HG03469 (cell line): Measurements from ENCODE around the gene CHCHD2.
"Not testable (repeated sequence)": the region's sequence is repeated elsewhere in the genome, so short reads cannot be mapped to it uniquely, and the experiment has no call there.

Experiments
- ATAC-seq: cut with Tn5 transposase; IDR thresholded peaks from one replicate; pipeline ENCODE4 v1.9.1; 2021; ENCODE audit warnings: mild to moderate bottlenecking, moderate library complexity, moderate number of reproducible peaks; ENCODE audit not compliant: unreplicated experiment

CHCHD2 gene

GRCh38 chr7:56106108-56107073 lies at the start of gene CHCHD2:
Gene CHCHD2, minus strand, starts transcription at chr7:56106476. Its CDS starts 63 bp downstream, at chr7:56106413.
- peak; percentile 98 for ATAC-seq

GRCh38 chr7:56131062-56131461 lies 24.8 kb upstream of the CHCHD2 start:
- ATAC-seq = not testable (repeated sequence)

- no peak for ATAC-seq
Measured at GRCh38 chr7:56127241-56127975, 21.1 kb upstream of the CHCHD2 start.

GRCh38 chr7:56125831-56126230 lies 19.6 kb upstream of the CHCHD2 start:
- ATAC-seq = no peak

- ATAC-seq = no peak
Measured at GRCh38 chr7:56124981-56125380, 18.7 kb upstream of the CHCHD2 start.

GRCh38 chr7:56121440-56121839 lies 15.2 kb upstream of the CHCHD2 start:
- no peak for ATAC-seq

- ATAC-seq = no peak
Measured at GRCh38 chr7:56115852-56116538, 9.7 kb upstream of the CHCHD2 start, which contains the start of gene NUPR2. Gene NUPR2, minus strand, starts transcription at chr7:56116417. Its CDS starts 103 bp downstream, at chr7:56116314.

GRCh38 chr7:56112244-56112643 lies 6.0 kb upstream of the CHCHD2 start:
- not testable (repeated sequence) for ATAC-seq

GRCh38 chr7:56110611-56111010 lies 4.3 kb upstream of the CHCHD2 start:
- no peak for ATAC-seq

GRCh38 chr7:56107954-56108258 lies 1.6 kb upstream of the CHCHD2 start:
- ATAC-seq = no peak

GRCh38 chr7:56105508-56105907 lies 768 bp downstream of the CHCHD2 start:
- peak; percentile 22 for ATAC-seq

GRCh38 chr7:56104138-56104537 lies 2.1 kb downstream of the CHCHD2 start:
- ATAC-seq = not testable (repeated sequence)

- ATAC-seq = no peak
Measured at GRCh38 chr7:56099653-56100052, 6.6 kb downstream of the CHCHD2 start.

- not testable (repeated sequence) for ATAC-seq
Measured at GRCh38 chr7:56098187-56099008, 7.9 kb downstream of the CHCHD2 start.

- no peak for ATAC-seq
Measured at GRCh38 chr7:56097700-56098099, 8.6 kb downstream of the CHCHD2 start.

GRCh38 chr7:56092789-56093531 lies 13.3 kb downstream of the CHCHD2 start, which contains the start of gene PHKG1:
Gene PHKG1, minus strand, starts transcription at chr7:56092952. Its CDS starts 4,011 bp downstream, at chr7:56088941.
- no peak for ATAC-seq

- ATAC-seq = not testable (repeated sequence)
Measured at GRCh38 chr7:56092388-56092787, 13.9 kb downstream of the CHCHD2 start.

- no peak for ATAC-seq
Measured at GRCh38 chr7:56091591-56091990, 14.7 kb downstream of the CHCHD2 start.

GRCh38 chr7:56087445-56087844 lies 18.8 kb downstream of the CHCHD2 start:
- ATAC-seq = no peak
